ENCODE data around the gene YIPF3. TPM values are rescaled to one million over a fixed set of nuclear protein-coding genes. Genes with fewer than 3 reads are reported as not detected.

YIPF3 gene
- total RNA-seq, 1 donor from 2014 or later, result 77.7 TPM

- no peak for DNase-seq (ENCODE audit: low read depth)
- TF ChIP-seq, protein P1, sequence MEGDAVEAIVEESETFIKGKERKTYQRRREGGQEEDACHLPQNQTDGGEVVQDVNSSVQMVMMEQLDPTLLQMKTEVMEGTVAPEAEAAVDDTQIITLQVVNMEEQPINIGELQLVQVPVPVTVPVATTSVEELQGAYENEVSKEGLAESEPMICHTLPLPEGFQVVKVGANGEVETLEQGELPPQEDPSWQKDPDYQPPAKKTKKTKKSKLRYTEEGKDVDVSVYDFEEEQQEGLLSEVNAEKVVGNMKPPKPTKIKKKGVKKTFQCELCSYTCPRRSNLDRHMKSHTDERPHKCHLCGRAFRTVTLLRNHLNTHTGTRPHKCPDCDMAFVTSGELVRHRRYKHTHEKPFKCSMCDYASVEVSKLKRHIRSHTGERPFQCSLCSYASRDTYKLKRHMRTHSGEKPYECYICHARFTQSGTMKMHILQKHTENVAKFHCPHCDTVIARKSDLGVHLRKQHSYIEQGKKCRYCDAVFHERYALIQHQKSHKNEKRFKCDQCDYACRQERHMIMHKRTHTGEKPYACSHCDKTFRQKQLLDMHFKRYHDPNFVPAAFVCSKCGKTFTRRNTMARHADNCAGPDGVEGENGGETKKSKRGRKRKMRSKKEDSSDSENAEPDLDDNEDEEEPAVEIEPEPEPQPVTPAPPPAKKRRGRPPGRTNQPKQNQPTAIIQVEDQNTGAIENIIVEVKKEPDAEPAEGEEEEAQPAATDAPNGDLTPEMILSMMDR (conservative IDR thresholded peaks at IDR 0.05; ENCODE audit: low read depth, low read length), result no peak
- H3K4me3 ChIP-seq (ENCODE audit: low read depth, low read length), result no peak overlapping the region
Measured at GRCh38 chr6:43464337-43464736, 52.4 kb downstream of the YIPF3 start.

- TF ChIP-seq, protein P1 (conservative IDR thresholded peaks at IDR 0.05; ENCODE audit: low read depth, low read length), result no peak
- H3K4me3 ChIP-seq (ENCODE audit: low read depth, low read length), result no peak overlapping the region
Measured at GRCh38 chr6:43461936-43462335, 54.8 kb downstream of the YIPF3 start.

More at GRCh38 chr6:43461936-43462335, 54.8 kb downstream of the YIPF3 start:
- no peak for DNase-seq (ENCODE audit: low read depth)

Other genes with a start within 250 kb of the YIPF3 start
- gene SLC22A7, start 218.7 kb downstream of the YIPF3 start, total RNA-seq, result not detected in 2 replicates
- gene CRIP3, start 208.1 kb downstream of the YIPF3 start, total RNA-seq, result not detected in 2 replicates
- gene ZNF318, start 147.3 kb downstream of the YIPF3 start, total RNA-seq, result 7.5 and 7.7 TPM in 2 replicates
- gene ABCC10, start 89.4 kb downstream of the YIPF3 start, total RNA-seq, result 10.6 and 19.6 TPM in 2 replicates
- gene DLK2, start 61.4 kb downstream of the YIPF3 start, total RNA-seq, result 0.12 and 0.29 TPM in 2 replicates
- 17.8 and 18.3 TPM in 2 replicates for gene TJAP1, start 39.4 kb downstream of the YIPF3 start, total RNA-seq
- gene LRRC73, start 6.6 kb downstream of the YIPF3 start, total RNA-seq, result not detected in 2 replicates
- gene POLR1C, start 163 bp upstream of the YIPF3 start, total RNA-seq, result 37.6 and 40.7 TPM in 2 replicates
- gene XPO5, start 59.1 kb upstream of the YIPF3 start, total RNA-seq, result 33.5 and 35.7 TPM in 2 replicates
- 19.7 and 57.8 TPM in 2 replicates for gene POLH, start 59.3 kb upstream of the YIPF3 start, total RNA-seq
- 49.6 and 85.6 TPM in 2 replicates for gene GTPBP2, start 112.3 kb upstream of the YIPF3 start, total RNA-seq
- gene MAD2L1BP, start 118.9 kb upstream of the YIPF3 start, total RNA-seq, result 41.8 and 60.3 TPM in 2 replicates
- 0.14 TPM in 1 of 2 replicates, not detected in the other for gene RSPH9, start 128.1 kb upstream of the YIPF3 start, total RNA-seq
- 56.4 and 68.9 TPM in 2 replicates for gene MRPS18A, start 170.9 kb upstream of the YIPF3 start, total RNA-seq